AG04450 (cell line): Measurements from ENCODE around the gene MAP1LC3C. TPM values are rescaled to one million over a fixed set of nuclear protein-coding genes. Genes with fewer than 3 reads are reported as not detected.

ENCODE experiments used
- CTCF ChIA-PET: fragments of 300-600, 350-600 bp; formaldehyde crosslinking; extraction: SDS; loops from one replicate; lab custom pipeline; 2022; ENCODE audit warnings: antibody characterized with exemption, inconsistent platforms; lab: Charles Lee
- POLR2A ChIA-PET: fragments of 350-600 bp; formaldehyde crosslinking; extraction: SDS; loops from one replicate; lab custom pipeline; 2021; ENCODE audit warnings: antibody characterized with exemption, inconsistent platforms; lab: Yijun Ruan, JAX
- DNase-seq: peaks from one replicate; pipeline ENCODE4 v3.0.0-alpha.2; 2011; ENCODE audit warnings: low read depth, low spot score
- H3K27ac ChIP-seq: one replicate; pipeline ENCODE4 v1.5.1; 2012; ENCODE audit warnings: low read depth, low read length, control low read depth
- H3K27me3 ChIP-seq: one replicate; pipeline ENCODE4 v1.6.0; 2012; ENCODE audit warnings: low read length; ENCODE audit not compliant: control insufficient read depth, insufficient read depth
- H3K4me3 ChIP-seq: 2 replicates; pipeline ENCODE4 v1.5.1; 2011; ENCODE audit warnings: mild to moderate bottlenecking, low read depth, low read length, control low read depth
- H3K9me3 ChIP-seq: 2 replicates; pipeline ENCODE4 v1.5.1; 2012; ENCODE audit warnings: low read length; ENCODE audit not compliant: control insufficient read depth, insufficient read depth
- CTCF ChIP-seq: IDR thresholded peaks from 2 replicates; pipeline ENCODE4 v1.5.1; 2011; ENCODE audit warnings: low read depth, low read length, control low read depth, inconsistent platforms
- polyA plus RNA-seq: library from polyadenylated mRNA; depleted of rRNA; stranded (reverse); fragments of >200 nt; gene quantifications from 2 replicates; pipeline ENCODE4 v1.2.3, GENCODE V29; 2011

Gene MAP1LC3C
- polyA plus RNA-seq, 1 experiment = not detected

- ChIA-PET POLR2A (no interaction called here), CTCF (interaction anchor here (2.2 kb wide), 1 partner anchor 14 kb away, joined by 8 read pairs; the partner anchor contains the start of gene MAP1LC3C)
- no peak overlapping the region for H3K4me3 ChIP-seq
- H3K27me3 ChIP-seq = no peaks in the 10 kb centered on the region
- no peak overlapping the region for H3K27ac ChIP-seq
- no peaks in the 10 kb centered on the region for H3K9me3 ChIP-seq
- no peak for DNase-seq
- TF ChIP-seq CTCF = no peak
These were observed 13.2 kb upstream of the MAP1LC3C start for GRCh38 chr1:242011894-242012660.

GRCh38 chr1:242008826-242009495, 10.1 kb upstream of the MAP1LC3C start:
- Histone ChIP-seq H3K9me3 (no peaks in the 10 kb centered on the region), H3K27me3 (no peaks in the 10 kb centered on the region), H3K4me3 (no peak overlapping the region), H3K27ac (no peak overlapping the region)
- POLR2A ChIA-PET = no interaction called here
- no peak for TF ChIP-seq CTCF
- CTCF ChIA-PET = no interaction called here
- DNase-seq = no peak

- CTCF ChIA-PET = interaction anchor here (1.5 kb wide), 1 partner anchor 9 kb away, joined by 5 read pairs; the partner anchor contains the start of gene MAP1LC3C
- Histone ChIP-seq H3K9me3 (no peaks in the 10 kb centered on the region), H3K27ac (no peak overlapping the region), H3K27me3 (no peaks in the 10 kb centered on the region), H3K4me3 (no peak overlapping the region)
- POLR2A ChIA-PET = no interaction called here
- no peak for TF ChIP-seq CTCF
- no peak for DNase-seq
These were observed 8.1 kb upstream of the MAP1LC3C start for GRCh38 chr1:242006976-242007375.

GRCh38 chr1:242005866-242006535, 7.1 kb upstream of the MAP1LC3C start:
- ChIA-PET CTCF (interaction anchor here (0.7 to 1.5 kb wide), 2 partner anchors 8 to 475 kb away, joined by 3 to 5 read pairs; partner anchors contain the start of gene MAP1LC3C), POLR2A (no interaction called here)
- no peak for TF ChIP-seq CTCF
- no peak overlapping the region for H3K27ac ChIP-seq
- H3K27me3 ChIP-seq = no peaks in the 10 kb centered on the region
- H3K9me3 ChIP-seq = no peaks in the 10 kb centered on the region
- no peak overlapping the region for H3K4me3 ChIP-seq
- DNase-seq = no peak
